AG04449 (cell line): ENCODE measurements around the gene BICD2.
A peak's percentile ranks its signal among the peaks of the same experiment; 100 is the strongest.
"Not testable (repeated sequence)": the region's sequence is repeated elsewhere in the genome, so short reads cannot be mapped to it uniquely, and the experiment has no call there.

Experiments used
- CTCF ChIA-PET: fragments of 350-600 bp; formaldehyde crosslinking; extraction: SDS; loops from one replicate; lab custom pipeline; 2021; ENCODE audit warnings: antibody characterized with exemption; lab: Yijun Ruan, JAX
- POLR2A ChIA-PET: fragments of 400-600, 350-600 bp; formaldehyde crosslinking; extraction: SDS; loops from one replicate; lab custom pipeline; 2020; ENCODE audit warnings: antibody characterized with exemption, inconsistent platforms; lab: Yijun Ruan, JAX
- DNase-seq: peaks from one replicate; pipeline ENCODE4 v3.0.0-alpha.2; 2010; ENCODE audit warnings: low read depth, low spot score
- H3K4me3 ChIP-seq: 2 replicates; pipeline ENCODE4 v1.5.1; 2011; ENCODE audit warnings: low read depth, mild to moderate bottlenecking, control low read depth, low read length
- CTCF ChIP-seq: IDR thresholded peaks from one replicate; pipeline ENCODE4 v1.5.1; 2011; ENCODE audit warnings: mild to moderate bottlenecking, moderate library complexity, low read length, control low read depth, inconsistent platforms; ENCODE audit not compliant: insufficient read depth; ENCODE audit errors: missing control alignments

Gene BICD2

DNA sequence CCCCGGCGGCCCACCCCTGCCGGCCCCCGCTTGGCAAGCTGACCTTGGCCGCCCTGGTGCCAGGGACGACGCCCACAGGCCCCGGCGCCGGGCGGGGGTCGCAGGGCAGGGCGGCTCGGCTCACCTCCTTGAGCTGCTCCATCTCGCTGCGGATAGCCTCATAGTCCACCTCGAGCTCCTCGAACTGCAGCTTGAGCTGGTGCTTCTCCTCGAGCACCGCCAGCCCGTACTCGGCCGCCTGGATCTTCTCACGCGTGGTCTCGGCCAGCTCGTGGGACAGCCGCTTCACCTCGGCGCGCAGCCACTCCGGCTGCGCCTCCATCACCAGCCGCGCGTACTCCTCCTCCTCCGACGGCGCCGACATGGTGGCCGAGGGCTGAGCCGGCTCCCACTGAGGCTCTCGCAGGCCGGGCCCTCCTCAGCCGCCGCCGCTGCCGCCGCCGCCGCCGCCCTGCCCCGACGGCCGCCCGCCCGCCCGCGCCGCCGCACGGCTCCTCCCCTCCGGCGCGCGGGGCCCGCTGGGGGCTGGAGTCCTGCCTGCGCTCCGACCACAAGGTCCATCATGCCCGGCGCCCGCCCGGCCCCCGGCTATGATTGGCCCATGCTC lies at the start of gene BICD2:
Gene BICD2, minus strand, starts transcription at position 453 of the 607 bp plus-strand sequence. Its CDS starts 89 bp downstream, at position 364.
- ChIA-PET POLR2A (no interaction called here), CTCF (interaction anchor here (0.6 to 2.0 kb wide), 21 partner anchors 9 to 624 kb away, joined by 3 to 13 read pairs (median 4); no protein-coding TSS in a partner anchor)
- H3K4me3 ChIP-seq = peak within 1 kb of the TSS; percentile 97
- DNase-seq = no peak
- no peak for TF ChIP-seq CTCF

DNA sequence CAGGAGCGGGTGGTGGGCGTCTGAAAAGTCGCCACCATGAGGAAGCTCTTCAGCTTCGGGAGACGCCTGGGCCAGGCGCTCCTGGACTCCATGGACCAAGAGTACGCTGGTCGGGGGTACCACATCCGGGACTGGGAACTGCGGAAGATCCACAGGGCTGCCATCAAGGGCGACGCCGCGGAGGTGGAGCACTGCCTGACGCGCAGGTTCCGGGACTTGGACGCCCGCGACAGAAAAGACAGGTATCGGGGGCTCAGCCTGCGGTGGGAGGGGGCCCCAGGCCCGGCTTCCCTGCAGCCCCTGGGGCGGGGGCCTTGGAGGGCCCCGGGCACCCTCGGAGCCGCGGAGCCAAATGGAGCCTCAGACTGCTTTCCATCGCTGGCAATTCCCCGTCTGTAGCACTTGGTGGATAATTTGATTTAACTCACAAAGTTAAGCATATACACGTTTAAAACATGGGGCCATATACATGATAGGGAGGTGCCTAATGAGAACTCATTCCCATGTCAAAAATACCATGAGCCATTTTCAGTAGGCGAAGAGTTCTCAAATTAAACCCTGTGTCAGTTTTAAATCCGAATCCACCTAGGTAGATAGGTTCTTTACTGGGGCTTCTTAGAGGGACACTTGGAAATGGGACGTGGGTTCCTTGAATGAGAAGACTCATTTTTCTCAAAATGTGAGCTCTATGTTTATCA lies 45.1 kb upstream of the BICD2 start:
- DNase-seq, H3K4me3 ChIP-seq, POLR2A ChIA-PET: not testable (repeated sequence)
- CTCF ChIA-PET = interaction anchor here (1.0 to 1.4 kb wide), 3 partner anchors 9 to 35 kb away, joined by 3 read pairs; no protein-coding TSS in a partner anchor

GRCh38 chr9:92808726-92809451 lies 44.3 kb upstream of the BICD2 start:
- peak overlapping the region; percentile 32 for H3K4me3 ChIP-seq

DNA sequence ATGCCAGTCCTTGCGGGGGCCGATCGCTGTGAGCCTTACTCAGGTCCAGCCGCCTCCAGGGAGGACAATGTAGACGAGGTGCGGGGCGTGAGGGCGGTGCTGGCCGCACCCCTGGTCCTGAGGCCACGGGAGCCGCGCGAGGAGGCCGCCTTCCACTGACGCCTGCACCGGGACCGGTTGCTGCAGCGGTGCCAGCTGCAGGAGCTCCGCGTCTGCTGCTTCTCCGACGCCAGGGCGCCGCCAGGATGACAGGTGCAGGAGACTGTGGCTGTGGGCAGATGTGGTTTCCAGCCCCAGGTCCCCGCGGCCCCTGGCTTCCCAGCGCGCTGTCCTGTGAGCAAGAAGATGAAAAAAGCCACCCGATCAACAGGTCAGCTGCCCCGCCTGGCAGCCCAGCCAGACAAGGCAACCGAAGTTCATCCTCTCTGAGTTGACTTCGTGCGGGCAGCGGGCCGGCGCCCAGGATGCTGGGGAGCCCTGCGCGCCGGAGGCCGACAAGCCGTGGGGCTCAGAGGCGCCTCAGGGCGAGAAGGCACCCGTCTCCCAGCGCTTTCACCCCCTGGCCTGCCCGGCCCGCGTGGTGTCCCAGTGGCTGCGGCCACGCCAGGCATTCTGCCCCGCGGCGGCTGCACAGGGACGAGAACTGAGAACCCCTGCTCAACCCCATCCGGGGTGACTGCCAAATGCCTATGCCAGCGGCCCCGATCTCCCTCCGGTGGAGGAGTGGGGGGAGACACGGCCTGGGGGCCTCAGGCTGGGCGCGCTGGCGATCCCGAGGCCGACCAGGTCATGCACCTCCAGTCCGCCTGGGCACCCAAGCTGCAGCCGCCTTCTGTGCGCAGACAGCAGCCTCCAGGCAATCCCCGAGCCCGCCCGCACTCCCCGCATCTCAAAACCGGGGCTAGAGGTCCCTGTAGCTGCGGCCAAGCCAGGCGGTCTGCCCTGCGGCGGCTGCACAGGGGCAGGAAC lies 43.4 kb upstream of the BICD2 start:
- no peak for TF ChIP-seq CTCF
- DNase-seq = no peak
- POLR2A ChIA-PET = no interaction called here
- CTCF ChIA-PET = interaction anchor here (1.3 to 1.4 kb wide), 2 partner anchors 33 to 82 kb away, joined by 3 read pairs; no protein-coding TSS in a partner anchor
- no peak overlapping the region for H3K4me3 ChIP-seq

More at GRCh38 chr9:92808726-92809451, 44.3 kb upstream of the BICD2 start:
- no peak for DNase-seq
- peak; percentile 62 for TF ChIP-seq CTCF
- ChIA-PET POLR2A (no interaction called here), CTCF (interaction anchor here (1.0 to 1.4 kb wide), 3 partner anchors 10 to 34 kb away, joined by 3 read pairs; no protein-coding TSS in a partner anchor)

DNA sequence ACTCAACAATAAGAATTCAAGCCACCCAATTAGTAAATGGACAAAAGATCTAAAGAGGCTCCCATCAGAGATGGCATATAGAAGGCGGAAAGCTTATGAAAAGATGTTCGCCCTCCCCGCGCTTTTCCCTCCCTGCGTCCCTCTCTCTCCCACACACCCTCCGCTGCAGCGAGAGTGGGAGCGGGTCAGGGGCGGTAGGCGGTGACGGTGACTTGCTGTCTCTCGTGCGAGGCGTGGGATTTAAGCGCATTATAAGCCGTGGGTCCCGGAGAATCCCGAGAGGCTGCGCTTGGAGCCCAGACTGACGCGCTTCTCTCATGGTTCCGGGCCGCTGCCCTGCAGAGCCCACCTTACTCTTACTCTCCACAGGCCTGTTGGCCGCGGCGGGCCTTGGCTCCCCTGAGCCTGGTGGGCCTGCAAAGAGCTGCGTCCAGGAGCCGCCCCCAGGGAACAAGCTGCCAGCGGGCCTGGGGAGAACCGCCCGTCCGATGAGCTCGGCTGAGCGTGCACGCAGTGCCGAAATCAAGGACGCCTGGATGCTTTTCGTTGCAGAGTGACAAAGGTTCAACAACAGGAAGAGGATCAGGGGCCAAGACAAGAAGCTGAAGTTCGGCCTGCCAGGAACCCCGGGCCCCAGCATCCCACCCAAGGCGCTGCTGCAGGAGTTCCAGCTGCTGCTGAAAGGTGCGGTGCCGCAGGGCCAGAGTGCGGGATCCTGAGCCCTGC lies 42.6 kb upstream of the BICD2 start:
- no peak overlapping the region for H3K4me3 ChIP-seq
- no peak for TF ChIP-seq CTCF
- no peak for DNase-seq
- ChIA-PET POLR2A (no interaction called here), CTCF (interaction anchor here (1.3 kb wide), 1 partner anchor 81 kb away, joined by 3 read pairs; no protein-coding TSS in a partner anchor)
